NCI-H2227 (cell line): ENCODE data around the gene UBE2S.
A peak's percentile ranks its signal among the peaks of the same experiment; 100 is the strongest.

Source experiments
- DNase-seq: peaks from one replicate; lab custom pipeline; 2025; ENCODE audit not compliant: unreplicated experiment; lab: John Stamatoyannopoulos, UW

UBE2S gene

GRCh38 chr19:55384920-55385723 is 22.5 kb downstream of the UBE2S start:
- DNase-seq: peak; percentile 100

GRCh38 chr19:55384131-55384919 is 23.3 kb downstream of the UBE2S start, which contains the start of gene TMEM238:
TSS of gene TMEM238 (minus strand) at chr19:55384292. CDS start at chr19:55384259, 33 bp downstream.
- DNase-seq: peak; percentile 69

- peak; percentile 90 for DNase-seq
These were observed 24.1 kb downstream of the UBE2S start for GRCh38 chr19:55383279-55384130.

- no peak for DNase-seq
These were observed 25.0 kb downstream of the UBE2S start for GRCh38 chr19:55382522-55383054.

GRCh38 chr19:55382013-55382412 is 25.6 kb downstream of the UBE2S start:
- DNase-seq: no peak

GRCh38 chr19:55379174-55379573 is 28.4 kb downstream of the UBE2S start:
- no peak for DNase-seq

- DNase-seq: no peak
These were observed 30.0 kb downstream of the UBE2S start for GRCh38 chr19:55377356-55378131.

- no peak for DNase-seq
These were observed 31.2 kb downstream of the UBE2S start, which contains the start of gene TMEM190 for GRCh38 chr19:55376241-55376933. TSS of gene TMEM190 (plus strand) at chr19:55376826. CDS start at chr19:55376854, 28 bp downstream.

GRCh38 chr19:55373993-55374757 is 33.4 kb downstream of the UBE2S start:
- no peak for DNase-seq

- no peak for DNase-seq
These were observed 34.1 kb downstream of the UBE2S start for GRCh38 chr19:55373306-55373992.

- DNase-seq: no peak
These were observed 35.1 kb downstream of the UBE2S start for GRCh38 chr19:55372316-55373081.

GRCh38 chr19:55370305-55370988 is 37.1 kb downstream of the UBE2S start, which contains the start of gene IL11:
TSS of gene IL11 (minus strand) at chr19:55370463. CDS start at chr19:55370310, 153 bp downstream.
- DNase-seq: no peak

GRCh38 chr19:55369653-55370304 is 37.8 kb downstream of the UBE2S start:
- peak; percentile 93 for DNase-seq

- DNase-seq: peak; percentile 75
These were observed 38.7 kb downstream of the UBE2S start for GRCh38 chr19:55368701-55369563.

GRCh38 chr19:55368106-55368505 is 39.5 kb downstream of the UBE2S start:
- no peak for DNase-seq
